GM18502 (cell line): ENCODE measurements around the gene ZNF529.

Experiments used
- ATAC-seq: cut with Tn5 transposase; IDR thresholded peaks from one replicate; pipeline ENCODE4 v1.9.1; 2021; ENCODE audit warnings: mild to moderate bottlenecking; ENCODE audit not compliant: unreplicated experiment, poor library complexity

ZNF529 gene

GRCh38 chr19:36514012-36514612 lies 59.0 kb downstream of the ZNF529 start:
- no peak for ATAC-seq

- no peak for ATAC-seq
Observed at GRCh38 chr19:36508325-36508724, 64.8 kb downstream of the ZNF529 start.

- ATAC-seq = no peak
Observed at GRCh38 chr19:36501973-36502372, 71.1 kb downstream of the ZNF529 start.

- no peak for ATAC-seq
Observed at GRCh38 chr19:36497001-36497400, 76.1 kb downstream of the ZNF529 start.
